Measurements from ENCODE around the gene ADAM12.

GRCh38 chr10:126226988-126227761, 161.1 kb downstream of the ADAM12 start:
- TF ChIP-seq CTCF (IDR thresholded peaks at IDR 0.05): no peak
- no peak for TF ChIP-seq POLR2A (IDR thresholded peaks at IDR 0.05; ENCODE audit: low read depth)
- TF ChIP-seq EP300 (IDR thresholded peaks at IDR 0.05): no peak
- no peak for TF ChIP-seq POLR2AphosphoS5 (IDR thresholded peaks at IDR 0.05)
